ENCODE measurements around the gene ZNF366.

Gene ZNF366

GRCh38 chr5:72468606-72469005 is 38.6 kb downstream of the ZNF366 start:
- H3K4me3 ChIP-seq, result no peak overlapping the region
- H3K27ac ChIP-seq, result peak overlapping the region; percentile 52 to 58
- no peaks in the 10 kb centered on the region for H3K9me3 ChIP-seq
- H3K36me3 ChIP-seq, result no peaks in the 10 kb centered on the region
- no peak for DNase-seq
- peaks cover 0 to 36% (median 16%) of the 10 kb centered on the region in 4 donors for H3K4me1 ChIP-seq
- no peak for TF ChIP-seq CTCF (IDR thresholded peaks at IDR 0.05)
- H3K27me3 ChIP-seq, result no peaks in the 10 kb centered on the region
- intact Hi-C loops (cut with DNase I; ENCODE audit: low total_unique reads), result no loop called here

GRCh38 chr5:72468024-72468423 is 39.2 kb downstream of the ZNF366 start:
- Histone ChIP-seq H3K27ac (peak overlapping the region; percentile 52 to 58), H3K4me1 (peaks cover 0 to 36% (median 16%) of the 10 kb centered on the region in 4 donors), H3K27me3 (no peaks in the 10 kb centered on the region), H3K9me3 (no peaks in the 10 kb centered on the region), H3K36me3 (no peaks in the 10 kb centered on the region), H3K4me3 (no peak overlapping the region)
- no peak for DNase-seq
- intact Hi-C loops (cut with DNase I; ENCODE audit: low total_unique reads), result no loop called here
- no peak for TF ChIP-seq CTCF (IDR thresholded peaks at IDR 0.05)

GRCh38 chr5:72467461-72467860 is 39.7 kb downstream of the ZNF366 start:
- H3K27me3 ChIP-seq, result no peaks in the 10 kb centered on the region
- DNase-seq, result no peak
- no peak overlapping the region for H3K4me3 ChIP-seq
- no peaks in the 10 kb centered on the region for H3K9me3 ChIP-seq
- H3K4me1 ChIP-seq, result peaks cover 0 to 33% (median 15%) of the 10 kb centered on the region in 4 donors
- intact Hi-C loops (cut with DNase I; ENCODE audit: low total_unique reads), result no loop called here
- no peaks in the 10 kb centered on the region for H3K36me3 ChIP-seq
- TF ChIP-seq CTCF (IDR thresholded peaks at IDR 0.05), result no peak
- peak overlapping the region; percentile 52 to 58 for H3K27ac ChIP-seq

- no peak for DNase-seq
- Histone ChIP-seq H3K36me3 (no peaks in the 10 kb centered on the region), H3K27me3 (no peaks in the 10 kb centered on the region), H3K4me1 (peaks cover 0 to 31% (median 12%) of the 10 kb centered on the region in 4 donors), H3K27ac (peak overlapping the region; percentile 29 to 52), H3K4me3 (no peak overlapping the region), H3K9me3 (no peaks in the 10 kb centered on the region)
- TF ChIP-seq CTCF (IDR thresholded peaks at IDR 0.05), result no peak
- intact Hi-C loops (cut with DNase I; ENCODE audit: low total_unique reads), result no loop called here
These were observed 41.3 kb downstream of the ZNF366 start for GRCh38 chr5:72465601-72466563.

GRCh38 chr5:72465066-72465465 is 42.1 kb downstream of the ZNF366 start:
- no peaks in the 10 kb centered on the region for H3K36me3 ChIP-seq
- H3K4me1 ChIP-seq, result peaks cover 0 to 31% (median 11%) of the 10 kb centered on the region in 4 donors
- H3K9me3 ChIP-seq, result no peaks in the 10 kb centered on the region
- H3K4me3 ChIP-seq, result no peak overlapping the region
- DNase-seq, result no peak
- H3K27me3 ChIP-seq, result no peaks in the 10 kb centered on the region
- intact Hi-C loops (cut with DNase I; ENCODE audit: low total_unique reads), result no loop called here
- no peak for TF ChIP-seq CTCF (IDR thresholded peaks at IDR 0.05)
- no peak overlapping the region for H3K27ac ChIP-seq
